ENCODE results near the gene KAZN. TPM values are rescaled to one million over a fixed set of nuclear protein-coding genes. Genes with fewer than 3 reads are reported as not detected.

KAZN gene
- polyA plus RNA-seq, 3 donors = 35.5 to 42.8 (median 41.2) TPM

GRCh38 chr1:14610761-14611160 is 12.3 kb downstream of the KAZN start:
- no peak for DNase-seq

DNA sequence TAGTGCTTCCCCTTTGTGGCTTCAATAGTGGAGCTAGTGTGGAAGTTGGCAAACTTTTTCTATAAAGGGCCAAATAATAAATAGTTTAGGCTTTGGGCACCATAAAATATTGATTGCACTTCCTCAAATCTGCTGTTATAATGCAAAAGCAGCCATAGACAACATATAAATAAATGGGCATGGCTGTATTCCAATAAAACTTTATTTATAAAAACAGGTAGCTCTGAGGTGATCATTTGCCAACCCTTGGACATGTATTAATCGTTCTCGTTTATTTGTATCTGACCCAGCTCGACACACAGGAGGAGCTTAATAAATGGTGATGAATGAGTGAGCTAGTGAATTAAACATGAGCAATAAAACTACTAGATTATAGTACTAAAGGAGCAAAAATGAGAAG is 13.3 kb downstream of the KAZN start:
- no peak for DNase-seq

DNA sequence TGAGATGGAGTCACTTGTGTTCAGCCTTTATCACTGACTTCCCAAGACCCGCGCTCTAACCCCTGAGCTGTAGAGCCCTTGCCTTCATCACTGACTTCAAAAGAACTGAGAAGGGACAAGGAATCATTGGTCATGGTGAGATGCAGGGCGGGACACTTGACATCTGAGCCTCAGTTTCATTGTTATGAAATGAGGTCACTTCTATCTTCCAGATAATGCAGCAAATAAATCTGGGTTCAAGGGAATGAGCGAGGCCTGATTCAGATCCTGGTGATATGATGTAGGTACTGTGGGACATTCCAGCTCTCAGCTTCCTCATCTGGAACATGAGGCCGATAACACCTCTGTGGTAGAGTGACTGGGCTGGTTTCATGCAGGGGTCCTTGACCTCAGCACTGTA is 13.8 kb downstream of the KAZN start:
- DNase-seq = no peak

DNA sequence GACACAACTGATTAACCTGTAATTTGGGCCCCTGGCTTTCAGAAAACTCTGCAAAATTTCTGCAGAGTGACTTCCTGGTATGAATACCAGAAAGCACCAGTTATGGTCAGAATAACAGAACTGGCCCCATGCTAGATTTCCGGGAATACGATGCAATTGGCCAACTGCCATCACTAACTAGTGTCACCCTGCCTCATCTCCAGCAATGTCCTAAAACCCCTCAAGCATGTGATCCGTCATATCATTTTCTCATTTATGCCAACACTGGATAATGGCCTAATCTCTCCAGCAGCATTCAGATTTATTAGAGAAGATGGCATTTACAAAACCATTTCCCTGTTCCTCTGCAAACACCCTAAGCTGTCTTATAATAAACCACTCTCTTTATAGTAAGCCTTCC is 15.4 kb downstream of the KAZN start:
- DNase-seq = no peak

- DNase-seq = no peak
Observed at GRCh38 chr1:14614341-14614740, 15.9 kb downstream of the KAZN start.

DNA sequence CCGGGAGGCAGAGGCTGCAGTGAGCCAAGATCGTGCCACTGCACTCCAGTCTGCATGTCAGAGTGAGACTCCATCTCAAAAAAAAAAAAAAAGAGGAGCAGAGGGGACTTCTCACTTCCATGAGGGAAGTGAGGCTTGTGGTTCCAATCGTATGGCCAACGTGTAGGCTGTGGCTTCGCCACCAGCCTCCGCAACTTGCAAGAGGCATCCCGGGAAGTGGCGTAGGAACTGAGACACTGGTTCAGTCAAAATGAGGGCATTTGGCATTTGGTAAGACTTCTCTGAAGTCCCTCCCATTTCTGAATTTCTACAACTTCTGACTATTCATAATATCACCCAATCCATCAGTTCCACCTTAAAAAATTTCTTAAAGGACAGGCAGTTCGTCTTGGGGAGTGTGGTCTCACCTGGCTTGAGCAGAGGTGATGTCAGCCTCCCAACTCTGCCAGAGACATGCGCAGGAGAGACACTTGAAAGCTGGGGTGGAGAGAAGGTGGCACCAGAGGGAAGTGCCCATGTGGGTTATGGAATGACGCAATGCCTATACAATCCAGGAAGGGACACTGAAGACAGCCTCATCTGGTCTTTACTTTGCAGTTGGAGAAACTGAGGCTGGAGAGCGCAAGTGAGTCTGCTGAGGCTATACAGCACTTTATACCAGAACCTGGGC is 17.2 kb downstream of the KAZN start:
- no peak for DNase-seq

DNA sequence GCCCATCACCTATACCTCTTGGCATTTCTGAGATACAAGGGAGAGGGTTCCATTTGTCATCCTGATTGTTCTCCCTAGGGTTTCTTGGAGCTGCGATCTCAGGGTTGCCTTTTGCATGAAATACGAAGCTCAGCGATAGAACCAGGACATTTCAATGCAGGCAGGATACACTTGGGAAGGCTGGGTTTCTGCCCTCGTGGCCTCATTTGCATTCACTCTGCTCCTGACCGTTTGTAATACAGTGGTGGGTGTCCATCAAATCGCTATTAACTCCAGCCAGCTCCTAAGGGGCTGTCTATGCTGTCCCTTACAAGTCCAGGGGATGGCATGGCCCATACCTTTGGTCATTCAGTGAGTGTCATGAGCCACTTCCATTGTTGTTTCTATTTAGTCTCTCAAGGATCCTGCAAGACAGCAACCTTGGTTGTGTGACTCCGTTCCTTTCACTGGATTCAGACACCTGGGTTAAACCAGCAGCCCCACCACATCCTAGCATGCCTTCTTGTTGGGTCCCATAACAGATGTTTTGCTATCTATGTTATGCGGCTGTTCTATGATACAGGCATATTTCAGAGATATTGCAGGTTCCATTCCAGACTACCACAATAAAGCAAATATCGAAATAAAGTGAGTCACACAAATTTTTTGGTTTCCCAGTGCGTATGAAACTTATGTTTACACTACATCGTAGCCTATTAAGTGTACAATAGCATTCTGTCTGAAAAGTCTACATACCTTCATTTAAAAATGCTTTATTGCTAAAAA is 18.3 kb downstream of the KAZN start:
- no peak for DNase-seq

DNA sequence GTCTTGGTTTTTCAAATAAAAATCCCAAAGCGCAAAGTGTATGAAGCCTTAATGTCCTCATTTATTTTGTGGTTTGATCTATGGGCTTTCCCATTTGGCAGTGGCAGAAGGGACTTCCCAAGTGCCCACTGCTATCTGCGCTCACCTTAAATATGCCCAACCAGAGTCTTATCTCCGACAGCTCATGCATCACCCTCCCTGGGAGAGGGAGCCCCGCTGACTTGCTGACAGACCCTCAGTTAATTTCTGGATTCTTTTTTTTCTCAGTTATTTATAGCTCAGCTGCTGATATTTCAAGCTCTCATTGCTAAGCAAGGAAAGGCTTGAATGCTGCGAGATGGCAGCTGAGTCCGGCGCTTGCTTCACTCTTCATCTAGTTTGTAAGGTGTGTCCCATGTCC is 19.3 kb downstream of the KAZN start:
- DNase-seq = no peak

DNA sequence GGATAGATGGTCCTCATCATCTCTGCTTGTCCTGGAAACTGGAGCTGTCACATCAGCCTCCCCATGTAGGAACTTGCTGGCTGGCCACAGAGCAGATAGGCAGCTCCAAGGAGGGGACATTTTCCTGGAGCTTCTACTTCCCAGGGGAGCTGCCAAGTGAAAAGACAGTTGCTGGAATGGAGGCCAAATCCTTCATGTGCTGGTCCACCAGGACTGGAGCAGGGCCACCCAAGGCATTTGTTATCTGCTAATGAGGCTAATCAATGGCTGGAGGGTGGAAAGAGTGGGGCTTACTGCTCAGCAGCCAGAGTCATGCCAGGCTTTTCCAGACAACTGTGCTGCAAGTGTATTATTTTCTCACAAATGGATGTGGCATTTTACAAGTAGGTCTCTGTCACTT is 22.5 kb downstream of the KAZN start:
- DNase-seq = no peak

DNA sequence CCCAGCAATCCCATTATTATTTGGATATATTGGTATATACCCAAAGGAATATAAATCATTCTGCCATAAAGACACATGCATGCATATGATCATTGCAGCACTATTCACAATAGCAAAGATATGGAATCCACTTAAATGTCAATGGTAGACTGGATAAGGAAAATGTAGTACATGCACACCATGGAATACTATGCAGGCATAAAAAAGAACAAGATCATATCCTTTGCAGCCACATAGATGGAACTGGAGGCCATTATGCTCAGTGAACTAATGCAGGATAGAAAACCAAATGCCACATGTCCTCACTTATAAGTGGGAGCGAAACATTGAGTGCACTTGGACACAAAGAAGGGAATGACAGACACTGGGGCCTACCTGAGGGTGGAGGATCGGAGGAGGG is 24.6 kb downstream of the KAZN start:
- DNase-seq = no peak

- DNase-seq = no peak
Observed at GRCh38 chr1:14624941-14625340, 26.5 kb downstream of the KAZN start.

DNA sequence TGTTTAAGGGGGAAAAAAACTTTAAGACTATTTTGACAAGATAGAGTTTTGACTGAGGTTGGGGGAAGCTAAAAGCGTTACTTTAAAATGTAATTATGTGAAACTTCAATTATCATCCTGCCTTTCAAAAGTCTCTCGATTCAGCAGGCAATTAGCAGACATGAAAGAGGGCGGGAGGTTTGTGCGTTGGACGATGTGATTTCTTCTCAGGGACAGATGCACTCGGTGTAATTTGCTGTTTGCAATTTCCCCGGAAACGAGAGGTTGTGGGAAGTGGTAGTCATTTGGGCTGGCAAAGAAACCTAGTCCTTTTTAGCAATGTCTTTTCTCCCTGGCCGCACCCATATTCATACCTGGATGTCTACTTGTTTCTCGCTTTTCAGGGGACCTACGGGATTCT is 27.1 kb downstream of the KAZN start:
- no peak for DNase-seq

- no peak for DNase-seq
Observed at GRCh38 chr1:14625996-14626395, 27.5 kb downstream of the KAZN start.

GRCh38 chr1:14626869-14627607 is 28.6 kb downstream of the KAZN start:
- DNase-seq = peak; percentile 47

GRCh38 chr1:14627608-14628489 is 29.4 kb downstream of the KAZN start:
- peak; percentile 66 for DNase-seq

DNA sequence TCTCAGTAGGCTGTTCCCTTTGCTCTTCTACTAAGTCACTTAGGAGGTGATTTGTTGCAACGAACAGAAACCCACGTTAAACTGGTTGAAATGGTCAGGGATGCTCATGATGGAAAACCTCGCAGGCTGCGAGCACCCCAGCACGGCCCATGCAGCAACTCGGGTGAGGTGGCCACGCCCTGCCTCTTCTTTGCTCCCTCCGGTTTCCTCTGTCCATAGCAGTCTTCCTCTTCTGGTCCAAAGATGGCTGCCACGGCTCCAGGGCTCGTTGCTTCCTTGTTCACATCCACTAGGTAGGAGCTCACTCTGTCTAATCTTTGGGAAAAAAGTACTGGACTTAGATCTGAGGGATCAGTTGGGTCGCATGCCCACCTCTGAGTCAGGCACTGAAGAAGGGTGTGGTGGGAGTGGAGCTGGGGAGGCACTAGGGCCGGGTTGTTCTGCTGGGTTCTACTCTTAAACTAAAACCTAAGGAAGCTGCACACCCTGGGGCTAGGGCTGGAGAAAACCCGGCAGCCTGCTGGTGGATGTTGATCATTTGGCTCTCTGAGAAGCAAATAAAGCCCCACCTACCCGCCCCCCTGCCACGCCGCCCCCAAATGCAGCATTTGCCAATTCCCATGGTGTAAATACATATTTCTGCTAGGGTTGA is 31.0 kb downstream of the KAZN start:
- no peak for DNase-seq

GRCh38 chr1:14630986-14631385 is 32.5 kb downstream of the KAZN start:
- no peak for DNase-seq

DNA sequence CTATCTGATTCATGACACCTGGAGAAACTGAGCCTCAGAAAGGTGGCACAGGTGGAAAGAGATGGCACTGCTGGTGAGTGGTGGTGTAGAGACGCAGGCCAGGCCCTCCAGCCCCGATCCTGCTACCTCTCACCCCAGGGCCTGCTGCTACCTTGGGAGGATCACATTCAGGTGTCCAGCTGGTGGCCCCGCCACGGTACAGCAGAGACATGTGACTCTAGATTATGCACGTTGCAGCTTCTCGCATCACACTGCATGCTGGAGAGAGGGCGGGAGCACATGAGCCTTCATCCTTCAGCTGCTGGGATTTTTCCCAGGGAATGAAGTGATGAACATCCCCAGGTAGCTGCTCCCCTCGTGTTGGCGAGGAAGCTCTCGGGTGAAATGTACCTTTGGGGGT is 32.9 kb downstream of the KAZN start:
- no peak for DNase-seq

GRCh38 chr1:14634486-14634885 is 36.0 kb downstream of the KAZN start:
- no peak for DNase-seq

- no peak for DNase-seq
Observed at GRCh38 chr1:14635421-14635820, 36.9 kb downstream of the KAZN start.

GRCh38 chr1:14636897-14637632 is 38.6 kb downstream of the KAZN start:
- no peak for DNase-seq

All from renal pelvis (tissue), 4 donors.